ENCODE results near the gene GRIK4.

The GRIK4 gene

GRCh38 chr11:120694726-120695125 lies 183.2 kb downstream of the GRIK4 start:
- Histone ChIP-seq H3K9me2 (replicated peaks; ENCODE audit: low read depth, low read length) (no peaks in the 10 kb centered on the region), H3K9ac (ENCODE audit: low read depth, low read length, poor library complexity, severe bottlenecking) (no peak overlapping the region), H3K9me3 (ENCODE audit: insufficient read depth, low read depth, low read length) (no peaks in the 10 kb centered on the region), H3K27me3 (ENCODE audit: insufficient read depth, low read length, poor library complexity, severe bottlenecking) (no peaks in the 10 kb centered on the region), H4K20me1 (ENCODE audit: insufficient read depth, low read length, poor library complexity, severe bottlenecking) (no peaks in the 10 kb centered on the region), H2AFZ (ENCODE audit: low read length) (no peak overlapping the region), H3K4me1 (ENCODE audit: insufficient read depth, low read length, poor library complexity, severe bottlenecking) (no peaks in the 10 kb centered on the region), H3K79me2 (ENCODE audit: insufficient read depth, low read length) (no peaks in the 10 kb centered on the region), H3K4me2 (ENCODE audit: low read depth, low read length, poor library complexity, severe bottlenecking) (no peak overlapping the region), H3K4me3 (ENCODE audit: low read length, poor library complexity, severe bottlenecking) (no peak overlapping the region), H3K36me3 (ENCODE audit: insufficient read depth, low read length) (no peaks in the 10 kb centered on the region), H3F3A (ENCODE audit: low read depth) (no peaks in the 10 kb centered on the region)
- TF ChIP-seq, protein P1, sequence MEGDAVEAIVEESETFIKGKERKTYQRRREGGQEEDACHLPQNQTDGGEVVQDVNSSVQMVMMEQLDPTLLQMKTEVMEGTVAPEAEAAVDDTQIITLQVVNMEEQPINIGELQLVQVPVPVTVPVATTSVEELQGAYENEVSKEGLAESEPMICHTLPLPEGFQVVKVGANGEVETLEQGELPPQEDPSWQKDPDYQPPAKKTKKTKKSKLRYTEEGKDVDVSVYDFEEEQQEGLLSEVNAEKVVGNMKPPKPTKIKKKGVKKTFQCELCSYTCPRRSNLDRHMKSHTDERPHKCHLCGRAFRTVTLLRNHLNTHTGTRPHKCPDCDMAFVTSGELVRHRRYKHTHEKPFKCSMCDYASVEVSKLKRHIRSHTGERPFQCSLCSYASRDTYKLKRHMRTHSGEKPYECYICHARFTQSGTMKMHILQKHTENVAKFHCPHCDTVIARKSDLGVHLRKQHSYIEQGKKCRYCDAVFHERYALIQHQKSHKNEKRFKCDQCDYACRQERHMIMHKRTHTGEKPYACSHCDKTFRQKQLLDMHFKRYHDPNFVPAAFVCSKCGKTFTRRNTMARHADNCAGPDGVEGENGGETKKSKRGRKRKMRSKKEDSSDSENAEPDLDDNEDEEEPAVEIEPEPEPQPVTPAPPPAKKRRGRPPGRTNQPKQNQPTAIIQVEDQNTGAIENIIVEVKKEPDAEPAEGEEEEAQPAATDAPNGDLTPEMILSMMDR (conservative IDR thresholded peaks at IDR 0.05; ENCODE audit: low read length): no peak
- no peak for TF ChIP-seq EZH2phosphoT487 (IDR thresholded peaks at IDR 0.05; ENCODE audit: borderline replicate concordance)

- no peak overlapping the region for H3K9ac ChIP-seq (ENCODE audit: low read depth, low read length, poor library complexity, severe bottlenecking)
- H3F3A ChIP-seq (ENCODE audit: low read depth): no peaks in the 10 kb centered on the region
- H3K4me2 ChIP-seq (ENCODE audit: low read depth, low read length, poor library complexity, severe bottlenecking): no peak overlapping the region
- no peaks in the 10 kb centered on the region for H3K4me1 ChIP-seq (ENCODE audit: insufficient read depth, low read length, poor library complexity, severe bottlenecking)
- H4K20me1 ChIP-seq (ENCODE audit: insufficient read depth, low read length, poor library complexity, severe bottlenecking): no peaks in the 10 kb centered on the region
- no peaks in the 10 kb centered on the region for H3K27me3 ChIP-seq (ENCODE audit: insufficient read depth, low read length, poor library complexity, severe bottlenecking)
- H3K36me3 ChIP-seq (ENCODE audit: insufficient read depth, low read length): no peaks in the 10 kb centered on the region
- TF ChIP-seq, protein P1 (conservative IDR thresholded peaks at IDR 0.05; ENCODE audit: low read length): no peak
- TF ChIP-seq EZH2phosphoT487 (IDR thresholded peaks at IDR 0.05; ENCODE audit: borderline replicate concordance): no peak
- no peaks in the 10 kb centered on the region for H3K9me2 ChIP-seq (replicated peaks; ENCODE audit: low read depth, low read length)
- no peak overlapping the region for H2AFZ ChIP-seq (ENCODE audit: low read length)
- H3K4me3 ChIP-seq (ENCODE audit: low read length, poor library complexity, severe bottlenecking): no peak overlapping the region
- no peaks in the 10 kb centered on the region for H3K9me3 ChIP-seq (ENCODE audit: insufficient read depth, low read depth, low read length)
- no peaks in the 10 kb centered on the region for H3K79me2 ChIP-seq (ENCODE audit: insufficient read depth, low read length)
These were observed 183.9 kb downstream of the GRIK4 start for GRCh38 chr11:120695426-120695825.

- TF ChIP-seq, protein P1 (conservative IDR thresholded peaks at IDR 0.05; ENCODE audit: low read length): no peak
- TF ChIP-seq EZH2phosphoT487 (IDR thresholded peaks at IDR 0.05; ENCODE audit: borderline replicate concordance): no peak
- no peaks in the 10 kb centered on the region for H3K36me3 ChIP-seq (ENCODE audit: insufficient read depth, low read length)
- no peak overlapping the region for H3K4me3 ChIP-seq (ENCODE audit: low read length, poor library complexity, severe bottlenecking)
- H3K9ac ChIP-seq (ENCODE audit: low read depth, low read length, poor library complexity, severe bottlenecking): no peak overlapping the region
- H3K27me3 ChIP-seq (ENCODE audit: insufficient read depth, low read length, poor library complexity, severe bottlenecking): no peaks in the 10 kb centered on the region
- no peaks in the 10 kb centered on the region for H3K9me3 ChIP-seq (ENCODE audit: insufficient read depth, low read depth, low read length)
- no peak overlapping the region for H2AFZ ChIP-seq (ENCODE audit: low read length)
- no peaks in the 10 kb centered on the region for H3F3A ChIP-seq (ENCODE audit: low read depth)
- no peak overlapping the region for H3K4me2 ChIP-seq (ENCODE audit: low read depth, low read length, poor library complexity, severe bottlenecking)
- H4K20me1 ChIP-seq (ENCODE audit: insufficient read depth, low read length, poor library complexity, severe bottlenecking): no peaks in the 10 kb centered on the region
- no peaks in the 10 kb centered on the region for H3K9me2 ChIP-seq (replicated peaks; ENCODE audit: low read depth, low read length)
- H3K79me2 ChIP-seq (ENCODE audit: insufficient read depth, low read length): no peaks in the 10 kb centered on the region
- H3K4me1 ChIP-seq (ENCODE audit: insufficient read depth, low read length, poor library complexity, severe bottlenecking): no peaks in the 10 kb centered on the region
These were observed 184.4 kb downstream of the GRIK4 start for GRCh38 chr11:120695939-120696338.
